Thoracic aorta (tissue), 2 donors: Measurements from ENCODE around the gene KITLG. TPM values are rescaled to one million over a fixed set of nuclear protein-coding genes. Genes with fewer than 3 reads are reported as not detected.

ENCODE experiments used
- ATAC-seq: fragments of 150-250 bp; one replicate; pipeline ENCODE4 v1.8.0; 2017; ENCODE audit warnings: low read depth; ENCODE audit not compliant: insufficient number of reproducible peaks, low FRiP score
- DNase-seq: peaks from one replicate; pipeline ENCODE4 v3.0.0-alpha.2; 2020; ENCODE audit warnings: low spot score
- H3K27ac ChIP-seq, 2 donors: fragments of 200-600 bp; sonication (generic); 1 replicate in 1 of 2; 2 replicates in 1 of 2; pipeline ENCODE4 v1.5.1; 2016; ENCODE audit warnings: mild to moderate bottlenecking in 2 of 2, moderate library complexity in 2 of 2
- H3K27me3 ChIP-seq: fragments of 200-600 bp; sonication (generic); replicated peaks from 2 replicates; pipeline ENCODE4 v1.6.0; 2016; ENCODE audit warnings: mild to moderate bottlenecking; ENCODE audit not compliant: insufficient read depth
- H3K36me3 ChIP-seq: fragments of 200-600 bp; sonication (generic); one replicate; pipeline ENCODE4 v1.5.1; 2016
- H3K4me1 ChIP-seq, 2 donors: fragments of 200-600 bp; sonication (generic); 1 replicate in 1 of 2; 2 replicates in 1 of 2; pipeline versions ENCODE4 v1.5.1 to v1.6.0; 2016; ENCODE audit warnings: low read depth in 2 of 2, mild to moderate bottlenecking in 1 of 2; ENCODE audit not compliant: control insufficient read depth in 1 of 2
- H3K4me3 ChIP-seq: fragments of 200-600 bp; sonication (generic); 2 replicates; pipeline ENCODE4 v1.5.1; 2016; ENCODE audit warnings: mild to moderate bottlenecking
- H3K9me3 ChIP-seq: fragments of 200-600 bp; sonication (generic); 2 replicates; pipeline ENCODE4 v1.5.1; 2016
- total RNA-seq, 2 donors: library from RNA; depleted of rRNA; stranded (reverse); fragments of >200 nt; gene quantifications; one replicate each; pipeline versions ENCODE4 v1.1.0 to v1.2.3, GENCODE V29; 2016
- TF ChIP-seq, protein P1 (sequence below): fragments of 200-600 bp; sonication (generic); IDR thresholded peaks from one replicate; pipeline ENCODE4 v1.5.1; 2019; ENCODE audit warnings: antibody characterized with exemption

KITLG gene
- total RNA-seq, 2 donors from 2014 or later: 19.4 to 29.9 TPM

DNA sequence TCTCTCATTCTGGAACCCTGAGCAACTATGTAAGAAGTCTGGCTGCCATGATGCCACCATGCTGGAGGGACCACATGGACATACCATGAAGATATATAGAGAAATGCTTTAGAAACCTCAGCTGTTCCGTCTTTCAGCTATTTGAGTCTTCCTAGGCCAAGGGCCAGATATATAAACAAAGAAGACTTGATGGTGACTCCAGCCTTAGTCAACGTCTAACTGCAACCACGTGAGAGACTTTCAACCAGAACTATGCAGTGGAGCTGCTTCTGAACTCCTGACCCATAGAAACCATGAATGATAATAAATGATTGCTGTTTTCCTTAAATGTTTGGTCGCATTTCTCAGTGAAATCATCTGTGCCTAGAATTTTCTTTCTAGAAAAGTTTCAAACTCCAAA, 20.0 kb upstream of the KITLG start:
- H3K9me3 ChIP-seq: no peaks in the 10 kb centered on the region
- TF ChIP-seq, protein P1, sequence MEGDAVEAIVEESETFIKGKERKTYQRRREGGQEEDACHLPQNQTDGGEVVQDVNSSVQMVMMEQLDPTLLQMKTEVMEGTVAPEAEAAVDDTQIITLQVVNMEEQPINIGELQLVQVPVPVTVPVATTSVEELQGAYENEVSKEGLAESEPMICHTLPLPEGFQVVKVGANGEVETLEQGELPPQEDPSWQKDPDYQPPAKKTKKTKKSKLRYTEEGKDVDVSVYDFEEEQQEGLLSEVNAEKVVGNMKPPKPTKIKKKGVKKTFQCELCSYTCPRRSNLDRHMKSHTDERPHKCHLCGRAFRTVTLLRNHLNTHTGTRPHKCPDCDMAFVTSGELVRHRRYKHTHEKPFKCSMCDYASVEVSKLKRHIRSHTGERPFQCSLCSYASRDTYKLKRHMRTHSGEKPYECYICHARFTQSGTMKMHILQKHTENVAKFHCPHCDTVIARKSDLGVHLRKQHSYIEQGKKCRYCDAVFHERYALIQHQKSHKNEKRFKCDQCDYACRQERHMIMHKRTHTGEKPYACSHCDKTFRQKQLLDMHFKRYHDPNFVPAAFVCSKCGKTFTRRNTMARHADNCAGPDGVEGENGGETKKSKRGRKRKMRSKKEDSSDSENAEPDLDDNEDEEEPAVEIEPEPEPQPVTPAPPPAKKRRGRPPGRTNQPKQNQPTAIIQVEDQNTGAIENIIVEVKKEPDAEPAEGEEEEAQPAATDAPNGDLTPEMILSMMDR: no peak
- no peaks in the 10 kb centered on the region for H3K4me1 ChIP-seq
- ATAC-seq: no peak
- H3K36me3 ChIP-seq: no peaks in the 10 kb centered on the region
- no peak overlapping the region for H3K4me3 ChIP-seq
- no peak overlapping the region for H3K27ac ChIP-seq
- DNase-seq: no peak
- H3K27me3 ChIP-seq: no peaks in the 10 kb centered on the region

DNA sequence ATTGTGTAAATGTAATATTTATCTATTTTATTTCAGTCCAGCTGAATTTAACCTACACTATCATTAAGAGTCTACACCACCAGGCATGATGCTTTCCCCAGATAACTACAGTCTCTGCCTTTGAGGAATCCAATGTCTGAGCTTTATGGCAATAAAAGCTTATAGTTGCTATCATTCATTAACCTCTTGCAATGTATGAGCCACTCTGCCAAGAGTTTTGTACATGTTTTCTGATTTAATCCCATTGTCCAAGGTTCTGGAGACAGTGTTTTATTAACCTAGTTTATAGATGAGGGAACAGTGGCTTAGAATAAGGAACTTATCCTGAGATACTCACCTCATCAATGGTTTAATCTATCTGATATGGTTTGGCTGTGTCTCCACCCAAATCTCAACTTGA, 17.1 kb upstream of the KITLG start:
- H3K4me3 ChIP-seq: no peak overlapping the region
- no peaks in the 10 kb centered on the region for H3K9me3 ChIP-seq
- ATAC-seq (no peak), DNase-seq (no peak)
- no peaks in the 10 kb centered on the region for H3K27me3 ChIP-seq
- no peaks in the 10 kb centered on the region for H3K36me3 ChIP-seq
- TF ChIP-seq, protein P1: no peak
- no peak overlapping the region for H3K27ac ChIP-seq
- no peaks in the 10 kb centered on the region for H3K4me1 ChIP-seq

DNA sequence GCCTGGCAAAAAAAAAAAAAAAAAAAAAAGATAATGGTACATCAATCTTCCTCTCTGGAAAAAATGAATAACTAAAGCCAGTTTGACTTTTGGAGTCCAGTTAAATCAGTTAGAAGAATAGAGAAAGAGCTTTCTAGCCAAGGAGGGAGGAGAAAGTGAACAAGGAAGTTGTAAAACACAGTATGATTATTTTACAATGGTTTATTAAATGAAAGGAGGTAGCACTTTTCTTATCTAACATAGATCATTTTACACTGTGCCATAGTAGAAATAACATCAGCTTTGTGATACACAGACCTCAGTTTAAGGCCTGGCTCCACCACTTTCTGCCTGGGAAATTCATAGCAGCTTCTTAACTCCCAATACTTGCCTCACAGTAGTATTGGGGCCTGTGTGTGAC, 15.4 kb upstream of the KITLG start:
- Histone ChIP-seq H3K27me3 (no peaks in the 10 kb centered on the region), H3K27ac (no peak overlapping the region), H3K9me3 (no peaks in the 10 kb centered on the region), H3K4me3 (no peak overlapping the region), H3K4me1 (no peaks in the 10 kb centered on the region), H3K36me3 (no peaks in the 10 kb centered on the region)
- DNase-seq (no peak), ATAC-seq (no peak)
- TF ChIP-seq, protein P1: no peak

DNA sequence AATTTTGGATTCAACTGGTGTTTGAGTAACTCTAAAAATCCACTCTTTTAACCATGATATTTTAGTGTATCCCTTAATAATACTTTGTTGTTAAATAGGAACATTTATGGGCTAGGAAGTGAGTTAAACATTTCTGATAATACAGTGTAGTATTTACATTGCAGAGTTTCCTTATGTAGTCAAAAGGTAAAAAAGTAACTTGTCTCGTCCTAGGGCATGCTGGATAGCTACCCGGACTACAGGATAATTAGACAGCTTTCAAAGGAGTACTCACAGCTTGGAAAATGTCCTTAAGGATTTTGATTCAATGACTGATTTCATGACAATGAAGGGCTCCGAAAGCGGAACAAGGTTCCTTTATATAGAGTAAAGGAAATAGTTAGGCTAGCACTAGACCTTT, 14.5 kb upstream of the KITLG start:
- Histone ChIP-seq H3K4me3 (no peak overlapping the region), H3K27me3 (no peaks in the 10 kb centered on the region), H3K36me3 (no peaks in the 10 kb centered on the region), H3K27ac (no peak overlapping the region), H3K9me3 (no peaks in the 10 kb centered on the region), H3K4me1 (no peaks in the 10 kb centered on the region)
- TF ChIP-seq, protein P1: no peak
- ATAC-seq (no peak), DNase-seq (no peak)

DNA sequence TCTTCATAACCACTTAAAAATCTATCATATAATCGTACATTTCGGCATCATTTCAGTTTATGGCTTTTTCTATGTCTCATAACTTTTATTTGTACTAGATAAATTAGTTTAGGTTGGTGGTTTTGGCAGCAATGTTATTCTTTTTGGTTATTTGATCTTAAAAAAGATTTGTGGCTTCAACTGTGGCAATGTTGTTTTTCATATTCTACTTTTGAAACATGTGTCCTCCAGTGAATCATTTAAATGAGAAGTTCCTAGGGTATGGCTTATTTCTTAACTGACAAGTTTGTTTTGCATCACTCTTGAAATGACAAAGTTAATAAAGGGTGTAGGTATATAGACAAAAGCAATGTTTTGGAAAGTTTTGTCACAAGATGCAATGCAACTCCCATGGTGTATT, 11.1 kb upstream of the KITLG start:
- DNase-seq: no peak
- ATAC-seq: no peak
- no peaks in the 10 kb centered on the region for H3K36me3 ChIP-seq

More for the DNA sequence above, 11.1 kb upstream of the KITLG start:
- Histone ChIP-seq H3K27me3 (no peaks in the 10 kb centered on the region), H3K4me3 (no peak overlapping the region), H3K4me1 (no peaks in the 10 kb centered on the region), H3K9me3 (no peaks in the 10 kb centered on the region), H3K27ac (no peak overlapping the region)
- TF ChIP-seq, protein P1: no peak
